ENCODE results near the gene RFC3.

DNA sequence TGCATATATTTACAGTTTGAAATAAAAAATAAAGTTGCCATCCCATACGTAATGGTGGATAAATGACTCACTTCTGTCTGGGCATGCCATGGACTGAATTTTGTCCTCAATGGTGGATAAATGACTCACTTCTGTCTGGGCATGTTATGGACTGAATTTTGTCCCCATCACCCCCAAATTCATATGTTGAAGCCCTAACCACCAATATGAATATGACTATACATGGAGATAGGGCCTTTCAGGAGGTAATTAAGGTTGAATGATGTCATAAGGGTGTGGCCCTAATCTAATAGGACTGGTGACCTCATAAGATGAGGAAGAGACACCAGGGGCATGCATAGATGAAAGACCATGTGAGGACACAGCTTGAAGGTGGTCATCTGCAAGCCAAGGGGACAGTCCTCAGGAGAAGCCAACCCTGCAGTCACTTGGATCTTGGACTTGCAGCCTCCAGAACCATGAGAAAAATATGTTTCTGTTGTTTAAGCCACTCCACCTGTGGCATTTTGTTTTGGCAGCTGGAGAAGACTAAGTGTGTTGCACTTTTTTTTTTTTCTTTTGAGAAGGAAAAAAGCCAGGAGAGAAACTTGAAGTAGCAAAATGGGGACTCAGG lies 41.8 kb downstream of the RFC3 start:
- TF ChIP-seq MAFK (conservative IDR thresholded peaks at IDR 0.05 in 1 of 2, IDR thresholded peaks at IDR 0.05 in 1 of 2; ENCODE audit: low read length in 2 of 2) (no peak), PHF21A (CRISPR knock-in tag; IDR thresholded peaks at IDR 0.05) (no peak)
